Epithelial cell of esophagus (primary cell): ENCODE data around the gene NSG1.

Experiments
- DNase-seq: peaks from one replicate; pipeline ENCODE4 v3.0.0; 2010; ENCODE audit warnings: low read depth
- H3K4me3 ChIP-seq: 2 replicates; pipeline ENCODE4 v1.5.1; 2011; ENCODE audit warnings: mild to moderate bottlenecking, low read length, control low read depth
- TF ChIP-seq, protein P1 (sequence below): IDR thresholded peaks from 2 replicates; pipeline ENCODE4 v1.5.1; 2011; ENCODE audit warnings: low read depth, mild to moderate bottlenecking, low read length, control low read depth, inconsistent platforms; ENCODE audit not compliant: insufficient read depth; ENCODE audit errors: missing control alignments

The NSG1 gene

DNA sequence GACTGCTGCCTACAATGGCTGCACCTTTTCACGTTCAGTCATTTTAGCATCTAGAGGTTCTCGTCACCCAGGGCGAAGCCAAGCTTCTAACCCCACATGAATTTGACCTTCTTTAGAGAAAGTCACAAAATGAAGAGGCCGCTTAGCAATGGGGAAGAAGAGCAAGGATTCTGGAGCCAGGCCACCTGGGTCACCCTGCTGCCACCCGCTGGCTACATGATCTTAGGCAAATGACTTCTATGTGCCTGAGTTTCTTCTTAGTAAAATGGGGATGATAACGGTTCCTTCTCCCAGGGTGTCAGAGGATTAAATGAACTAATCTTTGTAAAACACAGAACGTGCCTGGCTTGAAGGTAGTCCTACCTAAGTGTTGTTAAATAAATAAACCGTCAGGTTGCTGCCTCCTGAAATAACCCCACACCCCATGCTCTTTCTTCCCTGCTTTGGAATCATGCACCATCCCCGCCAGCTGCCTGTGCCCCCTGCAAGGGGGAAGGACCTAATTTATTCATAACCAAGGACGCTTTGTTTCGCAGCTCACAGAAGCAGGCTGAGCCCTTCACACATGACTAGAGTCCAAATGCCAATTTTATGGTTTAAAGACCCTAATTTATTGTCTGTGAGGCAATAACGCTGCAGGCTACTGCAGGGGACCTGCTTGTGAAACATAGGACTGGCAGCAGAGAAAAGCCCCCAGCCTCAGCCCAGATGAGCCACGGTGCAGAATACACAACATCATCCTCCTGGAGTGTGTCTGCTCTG is 28.6 kb upstream of the NSG1 start:
- no peak for DNase-seq
- TF ChIP-seq, protein P1, sequence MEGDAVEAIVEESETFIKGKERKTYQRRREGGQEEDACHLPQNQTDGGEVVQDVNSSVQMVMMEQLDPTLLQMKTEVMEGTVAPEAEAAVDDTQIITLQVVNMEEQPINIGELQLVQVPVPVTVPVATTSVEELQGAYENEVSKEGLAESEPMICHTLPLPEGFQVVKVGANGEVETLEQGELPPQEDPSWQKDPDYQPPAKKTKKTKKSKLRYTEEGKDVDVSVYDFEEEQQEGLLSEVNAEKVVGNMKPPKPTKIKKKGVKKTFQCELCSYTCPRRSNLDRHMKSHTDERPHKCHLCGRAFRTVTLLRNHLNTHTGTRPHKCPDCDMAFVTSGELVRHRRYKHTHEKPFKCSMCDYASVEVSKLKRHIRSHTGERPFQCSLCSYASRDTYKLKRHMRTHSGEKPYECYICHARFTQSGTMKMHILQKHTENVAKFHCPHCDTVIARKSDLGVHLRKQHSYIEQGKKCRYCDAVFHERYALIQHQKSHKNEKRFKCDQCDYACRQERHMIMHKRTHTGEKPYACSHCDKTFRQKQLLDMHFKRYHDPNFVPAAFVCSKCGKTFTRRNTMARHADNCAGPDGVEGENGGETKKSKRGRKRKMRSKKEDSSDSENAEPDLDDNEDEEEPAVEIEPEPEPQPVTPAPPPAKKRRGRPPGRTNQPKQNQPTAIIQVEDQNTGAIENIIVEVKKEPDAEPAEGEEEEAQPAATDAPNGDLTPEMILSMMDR: no peak
- no peak overlapping the region for H3K4me3 ChIP-seq

DNA sequence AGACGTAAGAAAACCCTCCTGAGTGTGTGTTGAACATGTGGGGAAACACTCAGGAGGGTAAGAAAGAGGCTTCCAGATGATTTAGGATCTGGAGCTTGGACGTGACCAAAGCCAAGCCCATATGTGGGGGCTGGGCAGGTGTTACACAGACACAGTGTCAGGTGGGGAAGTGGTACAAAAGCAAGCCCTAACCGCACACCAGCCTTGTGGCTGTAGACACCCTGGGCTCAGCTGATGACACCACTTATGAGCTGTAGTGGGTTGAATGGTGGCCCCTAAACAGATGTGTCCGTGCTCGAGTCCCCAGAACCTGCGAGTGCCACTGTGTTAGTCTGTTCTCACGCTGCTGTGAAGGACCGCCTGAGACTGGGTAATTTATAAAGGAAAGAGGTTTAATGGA is 25.0 kb upstream of the NSG1 start:
- H3K4me3 ChIP-seq: no peak overlapping the region
- DNase-seq: no peak
- TF ChIP-seq, protein P1: no peak

DNA sequence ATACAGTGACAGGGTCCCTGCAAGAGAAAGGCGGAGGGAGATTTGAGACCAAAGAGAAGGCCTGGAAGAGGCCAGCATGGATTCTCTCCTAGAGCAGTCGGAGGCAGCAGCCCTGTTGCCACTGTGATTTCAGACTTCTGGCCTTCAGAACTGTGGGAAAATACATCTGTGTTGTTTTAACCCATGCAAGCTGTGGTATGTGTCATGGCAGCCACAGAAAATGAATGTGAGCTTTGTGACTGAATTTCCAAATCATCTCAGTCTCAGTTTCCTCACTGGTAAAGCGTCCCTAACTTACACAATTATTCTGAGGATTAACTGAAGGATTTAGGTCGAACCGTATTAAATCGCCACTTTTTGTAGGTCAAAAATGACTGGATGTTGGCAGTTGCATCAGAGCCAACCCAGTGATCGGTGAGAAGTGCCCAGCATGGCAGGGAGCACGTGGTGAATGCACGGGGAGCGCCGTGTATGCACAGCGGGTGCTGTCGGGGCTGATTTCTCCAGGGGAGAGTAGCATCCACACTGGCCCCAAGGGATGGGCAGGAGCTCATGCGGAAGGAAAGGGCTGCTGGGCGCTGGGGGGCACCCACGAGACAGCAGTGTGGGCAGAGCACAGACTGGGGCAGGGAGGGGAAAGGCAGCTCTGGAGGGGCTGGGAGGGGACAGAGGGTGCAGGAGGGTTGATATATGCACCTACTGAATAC is 23.8 kb upstream of the NSG1 start:
- no peak overlapping the region for H3K4me3 ChIP-seq
- DNase-seq: no peak
- TF ChIP-seq, protein P1: no peak

DNA sequence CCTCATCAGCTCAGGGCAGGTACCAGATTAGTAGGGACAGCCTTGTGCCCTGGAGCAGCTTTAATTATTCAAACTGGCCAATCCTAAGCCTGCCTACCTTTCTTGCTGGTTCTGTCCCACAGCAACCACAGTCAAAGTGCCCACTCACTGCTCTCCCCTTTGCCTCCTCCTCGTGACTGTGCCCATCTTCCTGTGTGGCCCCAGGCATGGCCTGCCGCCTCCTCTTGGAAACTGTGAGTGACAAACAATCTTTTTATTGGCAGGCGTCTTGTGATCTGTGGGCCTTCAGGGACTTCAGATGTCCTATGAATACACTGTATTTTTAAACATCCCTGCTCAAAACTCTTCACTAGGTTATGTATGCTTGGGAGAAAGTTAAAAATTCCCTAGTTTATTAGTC is 22.8 kb upstream of the NSG1 start:
- no peak overlapping the region for H3K4me3 ChIP-seq
- no peak for DNase-seq
- TF ChIP-seq, protein P1: no peak

DNA sequence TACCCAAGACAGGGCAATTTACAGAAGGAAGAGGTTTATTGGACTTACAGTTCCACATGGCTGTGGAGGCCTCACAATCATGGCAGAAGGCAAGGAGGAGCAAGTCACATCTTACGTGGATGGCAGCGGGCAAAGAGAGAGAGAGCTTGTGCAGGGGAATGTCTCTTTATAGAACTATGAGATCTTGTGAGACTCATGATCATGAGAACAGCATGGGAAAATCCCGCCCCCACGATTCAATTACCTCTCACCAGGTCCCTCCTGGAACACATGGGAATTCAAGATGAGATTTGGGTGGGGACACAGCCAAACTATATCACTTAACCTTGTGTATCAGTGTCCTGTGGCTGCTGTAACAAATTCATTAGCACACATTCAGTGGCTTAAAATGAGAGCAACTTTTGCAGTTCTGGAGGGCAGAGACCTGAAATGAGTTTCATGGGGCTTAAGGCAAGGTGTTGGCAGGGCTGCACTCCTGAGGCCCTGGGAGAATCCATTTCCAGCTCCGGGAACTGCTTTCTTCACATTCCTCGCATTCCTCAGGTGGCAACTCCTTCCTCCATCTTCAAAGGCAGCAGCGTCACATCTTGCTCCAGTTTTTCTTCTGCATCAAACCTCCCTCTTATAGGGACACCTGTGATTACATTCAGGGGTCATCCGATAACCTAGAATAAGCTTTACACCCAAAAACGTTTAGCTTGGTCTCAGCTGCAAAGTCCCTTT is 22.3 kb upstream of the NSG1 start:
- TF ChIP-seq, protein P1: no peak
- no peak overlapping the region for H3K4me3 ChIP-seq
- no peak for DNase-seq

DNA sequence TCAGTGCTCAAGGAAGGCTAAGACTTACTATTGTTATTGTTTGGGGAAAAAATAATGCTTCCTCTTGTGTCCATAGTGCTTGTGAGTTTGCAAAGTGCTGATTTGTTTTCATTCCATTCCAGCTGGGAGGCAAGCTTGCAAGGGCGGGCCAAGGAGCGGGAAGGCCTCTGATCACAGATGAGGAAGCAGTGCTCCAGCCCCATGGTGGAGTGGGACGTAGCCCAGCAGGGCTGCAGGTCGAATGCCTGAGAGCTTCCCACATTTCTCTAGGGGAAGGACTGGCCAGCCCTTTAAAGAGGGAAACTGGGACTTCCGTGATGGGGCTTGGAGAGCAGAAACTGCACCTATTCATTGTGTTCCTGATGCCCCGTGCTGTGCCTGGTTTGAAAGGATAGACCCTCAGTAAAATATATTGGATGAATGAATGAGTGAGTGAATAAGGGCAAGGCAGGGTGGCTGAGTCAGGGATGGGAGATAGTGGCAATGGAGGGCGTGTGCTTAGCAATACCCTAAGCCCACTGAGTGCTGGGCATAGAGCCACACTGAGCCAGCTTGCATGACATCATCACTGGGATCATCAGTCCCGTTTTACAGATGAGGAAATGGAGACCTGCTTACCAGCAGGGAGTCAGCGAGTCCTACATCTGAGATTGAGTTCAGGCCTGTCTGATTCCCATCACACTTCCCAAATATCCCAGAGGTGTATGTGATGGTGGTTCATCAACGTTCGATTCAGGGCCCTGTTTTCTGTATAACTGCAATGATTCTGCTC is 17.9 kb upstream of the NSG1 start:
- no peak for DNase-seq
- no peak overlapping the region for H3K4me3 ChIP-seq
- TF ChIP-seq, protein P1: no peak
